B cell (primary cell): ENCODE measurements around the gene BABAM2. TPM values are rescaled to one million over a fixed set of nuclear protein-coding genes. Genes with fewer than 3 reads are reported as not detected.

ENCODE experiments used
- ATAC-seq: fragments of 200-7000 bp; cut with Tn5 transposase; one replicate; pipeline ENCODE4 v1.10.0; 2021; ENCODE audit warnings: low read depth, mild to moderate bottlenecking, moderate number of reproducible peaks, moderate library complexity
- CTCF ChIA-PET: fragments of 350-600 bp; sonication (Branson Sonifier 250); formaldehyde crosslinking; loops from one replicate; lab custom pipeline; 2021; ENCODE audit warnings: antibody characterized with exemption, inconsistent platforms; lab: Charles Lee
- POLR2A ChIA-PET: fragments of 350-600 bp; sonication (Branson Sonifier 250); formaldehyde crosslinking; loops from one replicate; lab custom pipeline; 2021; ENCODE audit warnings: antibody characterized with exemption; lab: Charles Lee
- DNase-seq: peaks from one replicate; pipeline ENCODE4 v3.0.0; 2013
- H2AFZ ChIP-seq: 2 replicates; pipeline ENCODE4 v1.6.1; 2012; ENCODE audit warnings: mild to moderate bottlenecking, low read depth, low read length; ENCODE audit not compliant: insufficient read depth, poor library complexity, severe bottlenecking
- H3K27ac ChIP-seq, 2 donors: 1 replicate in 1 of 2; 2 replicates in 1 of 2; pipeline ENCODE4 v1.5.1; 2012 to 2013; ENCODE audit warnings: low read length in 2 of 2, mild to moderate bottlenecking in 2 of 2, moderate library complexity in 1 of 2
- H3K27me3 ChIP-seq, 4 experiments: fragments of 200-600 bp in 1 of 4; sonication (generic) in 1 of 4; replicated peaks in 1 of 4; 1 replicate in 2 of 4; 2 replicates in 2 of 4; pipeline versions ENCODE4 v1.6.1 to v1.7.0; 2013 to 2016; ENCODE audit warnings: low read length in 3 of 4, mild to moderate bottlenecking in 2 of 4, mixed read lengths in 1 of 4, moderate library complexity in 1 of 4; ENCODE audit not compliant: insufficient read depth in 4 of 4, control insufficient read depth in 3 of 4; ENCODE audit errors: control extremely low read depth in 1 of 4
- H3K36me3 ChIP-seq, 2 experiments: replicated peaks in 1 of 2; 1 replicate in 1 of 2; 2 replicates in 1 of 2; pipeline versions ENCODE4 v1.6.1 to v1.7.1; 2013; ENCODE audit warnings: low read length in 1 of 2; ENCODE audit not compliant: insufficient read depth in 2 of 2, control insufficient read depth in 1 of 2; ENCODE audit errors: control extremely low read depth in 1 of 2, extremely low read depth in 1 of 2
- H3K4me1 ChIP-seq, 2 donors: fragments of 200-600 bp in 1 of 2; sonication (generic) in 1 of 2; 1 replicate in 1 of 2; 2 replicates in 1 of 2; pipeline versions ENCODE4 v1.5.1 to v1.6.1; 2013 to 2017; ENCODE audit warnings: low read length in 2 of 2; ENCODE audit not compliant: control insufficient read depth in 2 of 2, insufficient read depth in 2 of 2
- H3K4me2 ChIP-seq: replicated peaks from 2 replicates; pipeline ENCODE3; 2012; ENCODE audit warnings: mild to moderate bottlenecking, low read depth, low read length; ENCODE audit not compliant: poor library complexity, severe bottlenecking
- H3K4me3 ChIP-seq, 5 experiments: fragments of 200-600 bp in 1 of 5; sonication (generic) in 1 of 5; 1 replicate in 3 of 5; 2 replicates in 2 of 5; pipeline versions ENCODE4 v1.5.1 to v1.7.0; 2011 to 2016; ENCODE audit warnings: low read length in 4 of 5, mild to moderate bottlenecking in 4 of 5, low read depth in 2 of 5, control low read depth in 1 of 5, moderate library complexity in 1 of 5; ENCODE audit not compliant: insufficient read depth in 1 of 5; ENCODE audit errors: control extremely low read depth in 1 of 5, extremely low read depth in 1 of 5
- H3K79me2 ChIP-seq: fragments of 200-600 bp; sonication (generic); one replicate; pipeline ENCODE4 v1.6.0; 2016; ENCODE audit warnings: low read length; ENCODE audit not compliant: control insufficient read depth, insufficient read depth
- H3K9ac ChIP-seq: fragments of 200-600 bp; sonication (generic); 2 replicates; pipeline ENCODE4 v1.6.1; 2017; ENCODE audit warnings: mild to moderate bottlenecking, low read length, moderate library complexity
- H3K9me3 ChIP-seq, 3 donors: one replicate each; pipeline versions ENCODE4 v1.6.1 to v1.7.1; 2013; ENCODE audit warnings: low read length in 2 of 3; ENCODE audit not compliant: control insufficient read depth in 2 of 3, insufficient read depth in 1 of 3; ENCODE audit errors: control extremely low read depth in 1 of 3
- H4K20me1 ChIP-seq: 2 replicates; pipeline ENCODE4 v1.6.0; 2012; ENCODE audit warnings: mild to moderate bottlenecking, low read length; ENCODE audit not compliant: insufficient read depth, control insufficient read depth, poor library complexity, severe bottlenecking
- H3K27ac Mint-ChIP-seq: one replicate; pipeline ENCODE4 v1.8.0; 2021; ENCODE audit warnings: mixed read lengths
- H3K27me3 Mint-ChIP-seq: one replicate; pipeline ENCODE4 v1.8.0; 2021; ENCODE audit warnings: mixed read lengths
- H3K4me1 Mint-ChIP-seq: one replicate; pipeline ENCODE4 v1.8.0; 2021; ENCODE audit warnings: mixed read lengths
- H3K4me3 Mint-ChIP-seq: one replicate; pipeline ENCODE4 v1.8.0; 2021; ENCODE audit warnings: mixed read lengths
- H3K9me3 Mint-ChIP-seq: one replicate; pipeline ENCODE4 v1.8.0; 2022; ENCODE audit warnings: mixed read lengths; ENCODE audit not compliant: insufficient read depth
- EZH2 ChIP-seq: IDR thresholded peaks from 2 replicates; pipeline ENCODE4 v1.6.1; 2012; ENCODE audit warnings: borderline replicate concordance, low read depth, mild to moderate bottlenecking, moderate library complexity, low read length; ENCODE audit not compliant: insufficient read depth, poor library complexity, severe bottlenecking
- WGBS: methylation state at CpG from one replicate; pipeline ENCODE4 v1.1.5; 2013; ENCODE audit warnings: missing lambda C conversion rate; ENCODE audit not compliant: insufficient coverage; 5-methylcytosine and 5-hydroxymethylcytosine counted together
- intact Hi-C: fragments of 100-400 bp; cut with micrococcal nuclease; formaldehyde crosslinking; loops from one replicate; pipeline ENCODE4 v1.10.0; 2022
- polyA plus RNA-seq: library from polyadenylated mRNA; depleted of rRNA; stranded (reverse); fragments of >200 nt; gene quantifications from 2 replicates; pipeline ENCODE4 v1.2.3, GENCODE V29; 2012
- total RNA-seq, 2 donors: library from RNA; stranded (reverse); fragments of 120-200 nt in 1 of 2; gene quantifications; 1 replicate in 1 of 2; 2 replicates in 1 of 2; pipeline versions ENCODE4 v1.2.3 to v1.2.4, GENCODE V29; 2013 to 2022
- TF ChIP-seq, protein P1 (sequence below): fragments of 200-600 bp; IDR thresholded peaks from one replicate; pipeline ENCODE4 v1.8.0; 2022; ENCODE audit warnings: antibody characterized with exemption, mild to moderate bottlenecking

BABAM2 gene
- total and polyA plus RNA-seq, 2 donors (not counting 1 experiment from before 2014, with no cell fraction given) = 22.3 to 69.6 TPM

DNA sequence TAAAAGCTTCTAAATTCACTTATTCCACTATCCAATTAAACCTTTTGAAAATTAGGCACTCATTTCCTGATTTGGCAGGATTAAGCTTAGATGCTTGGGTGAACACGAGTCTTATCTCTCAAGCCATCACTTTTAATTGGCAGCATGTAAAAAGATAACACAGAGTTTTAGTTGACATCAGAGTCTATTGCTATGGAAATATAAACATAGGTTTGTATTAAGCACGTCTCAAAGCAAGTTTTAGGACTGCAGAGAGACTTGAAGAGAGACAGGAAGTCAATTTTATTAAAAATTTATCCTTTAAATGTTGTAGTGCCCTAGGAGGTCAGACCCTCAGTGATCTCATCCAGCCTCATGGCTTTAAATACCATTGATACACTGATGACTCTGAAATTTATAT lies 5.9 kb upstream of the BABAM2 start:
- H3K9me3 Mint-ChIP-seq = peaks cover 2% of the 10 kb centered on the region
- H3K27me3 Mint-ChIP-seq = no peaks in the 10 kb centered on the region
- H3K36me3 ChIP-seq = no peaks in the 10 kb centered on the region
- no peak overlapping the region for H3K4me3 Mint-ChIP-seq
- WGBS = no CpG with 5 or more reads among the region's 2 CpGs
- H4K20me1 ChIP-seq = no peaks in the 10 kb centered on the region
- no peaks in the 10 kb centered on the region for H3K9me3 ChIP-seq
- H3K4me1 ChIP-seq = peaks cover 1 to 2% of the 10 kb centered on the region in 2 donors
- H3K27ac ChIP-seq = no peak overlapping the region
- intact Hi-C loops = no loop called here
- H3K4me2 ChIP-seq = no peak overlapping the region
- no peak overlapping the region for H2AFZ ChIP-seq
- no peaks in the 10 kb centered on the region for H3K79me2 ChIP-seq
- ATAC-seq (no peak), DNase-seq (no peak)
- POLR2A ChIA-PET = no interaction called here
- no peak for TF ChIP-seq EZH2
- TF ChIP-seq, protein P1, sequence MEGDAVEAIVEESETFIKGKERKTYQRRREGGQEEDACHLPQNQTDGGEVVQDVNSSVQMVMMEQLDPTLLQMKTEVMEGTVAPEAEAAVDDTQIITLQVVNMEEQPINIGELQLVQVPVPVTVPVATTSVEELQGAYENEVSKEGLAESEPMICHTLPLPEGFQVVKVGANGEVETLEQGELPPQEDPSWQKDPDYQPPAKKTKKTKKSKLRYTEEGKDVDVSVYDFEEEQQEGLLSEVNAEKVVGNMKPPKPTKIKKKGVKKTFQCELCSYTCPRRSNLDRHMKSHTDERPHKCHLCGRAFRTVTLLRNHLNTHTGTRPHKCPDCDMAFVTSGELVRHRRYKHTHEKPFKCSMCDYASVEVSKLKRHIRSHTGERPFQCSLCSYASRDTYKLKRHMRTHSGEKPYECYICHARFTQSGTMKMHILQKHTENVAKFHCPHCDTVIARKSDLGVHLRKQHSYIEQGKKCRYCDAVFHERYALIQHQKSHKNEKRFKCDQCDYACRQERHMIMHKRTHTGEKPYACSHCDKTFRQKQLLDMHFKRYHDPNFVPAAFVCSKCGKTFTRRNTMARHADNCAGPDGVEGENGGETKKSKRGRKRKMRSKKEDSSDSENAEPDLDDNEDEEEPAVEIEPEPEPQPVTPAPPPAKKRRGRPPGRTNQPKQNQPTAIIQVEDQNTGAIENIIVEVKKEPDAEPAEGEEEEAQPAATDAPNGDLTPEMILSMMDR = no peak
- peaks cover 19% of the 10 kb centered on the region for H3K4me1 Mint-ChIP-seq
- H3K27me3 ChIP-seq = no peaks in the 10 kb centered on the region
- H3K4me3 ChIP-seq = no peak overlapping the region
- no peak overlapping the region for H3K27ac Mint-ChIP-seq
- CTCF ChIA-PET = no interaction called here
- no peak overlapping the region for H3K9ac ChIP-seq

GRCh38 chr2:27885234-27885633 lies 5.3 kb upstream of the BABAM2 start:
- H3K9me3 Mint-ChIP-seq = peaks cover 2% of the 10 kb centered on the region
- Histone ChIP-seq H3K27ac (no peak overlapping the region), H3K9me3 (no peaks in the 10 kb centered on the region), H3K4me1 (peaks cover 4 to 6% of the 10 kb centered on the region in 2 donors), H3K79me2 (no peaks in the 10 kb centered on the region), H3K4me2 (no peak overlapping the region), H3K27me3 (no peaks in the 10 kb centered on the region), H2AFZ (no peak overlapping the region), H4K20me1 (no peaks in the 10 kb centered on the region), H3K9ac (no peak overlapping the region), H3K36me3 (no peaks in the 10 kb centered on the region), H3K4me3 (no peak overlapping the region)
- H3K4me1 Mint-ChIP-seq = peaks cover 26% of the 10 kb centered on the region
- intact Hi-C loops = no loop called here
- no peak overlapping the region for H3K4me3 Mint-ChIP-seq
- CTCF ChIA-PET = no interaction called here
- ATAC-seq = no peak
- no peak overlapping the region for H3K27ac Mint-ChIP-seq
- no peaks in the 10 kb centered on the region for H3K27me3 Mint-ChIP-seq
- POLR2A ChIA-PET = no interaction called here
- no peak for TF ChIP-seq EZH2
- TF ChIP-seq, protein P1 = no peak
- DNase-seq = no peak
- 100% methylated on average over 1 of the region's 1 CpG for WGBS
